Measurements from ENCODE around the gene FAM20C.

Gene FAM20C

GRCh38 chr7:159370-160270, 32.8 kb upstream of the FAM20C start:
- Histone ChIP-seq H3K4me1 (ENCODE audit: control insufficient read depth in 5 of 5, insufficient read depth in 5 of 5, low read length in 5 of 5) (peaks cover 0 to 29% (median 0%) of the 10 kb centered on the region in 5 donors), H3K27me3 (ENCODE audit: control insufficient read depth in 5 of 5, insufficient read depth in 4 of 5, low read length in 5 of 5) (peaks cover 0 to 33% (median 26%) of the 10 kb centered on the region in 5 donors), H3K36me3 (ENCODE audit: control insufficient read depth in 5 of 5, insufficient read depth in 5 of 5, low read length in 5 of 5) (no peaks in the 10 kb centered on the region), H3K9me3 (ENCODE audit: control insufficient read depth in 5 of 5, low read length in 5 of 5) (no peaks in the 10 kb centered on the region), H3K27ac (ENCODE audit: low read depth, low read length) (no peak overlapping the region), H3K4me3 (ENCODE audit: low read depth in 1 of 5, low read length in 5 of 5) (no peak overlapping the region), H3K9ac (ENCODE audit: low read length in 5 of 5) (no peak overlapping the region)

- Histone ChIP-seq H3K9ac (ENCODE audit: low read length in 5 of 5) (no peak overlapping the region), H3K27me3 (ENCODE audit: control insufficient read depth in 5 of 5, insufficient read depth in 4 of 5, low read length in 5 of 5) (peaks cover 0 to 38% (median 26%) of the 10 kb centered on the region in 5 donors), H3K27ac (ENCODE audit: low read depth, low read length) (no peak overlapping the region), H3K9me3 (ENCODE audit: control insufficient read depth in 5 of 5, low read length in 5 of 5) (no peaks in the 10 kb centered on the region), H3K36me3 (ENCODE audit: control insufficient read depth in 5 of 5, insufficient read depth in 5 of 5, low read length in 5 of 5) (no peaks in the 10 kb centered on the region), H3K4me1 (ENCODE audit: control insufficient read depth in 5 of 5, insufficient read depth in 5 of 5, low read length in 5 of 5) (peaks cover 0 to 34% (median 0%) of the 10 kb centered on the region in 5 donors), H3K4me3 (ENCODE audit: low read depth in 1 of 5, low read length in 5 of 5) (no peak overlapping the region)
Observed at GRCh38 chr7:160958-161725, 31.2 kb upstream of the FAM20C start.

GRCh38 chr7:162632-163297, 29.6 kb upstream of the FAM20C start:
- no peaks in the 10 kb centered on the region for H3K9me3 ChIP-seq (ENCODE audit: control insufficient read depth in 5 of 5, low read length in 5 of 5)
- H3K27me3 ChIP-seq (ENCODE audit: control insufficient read depth in 5 of 5, insufficient read depth in 4 of 5, low read length in 5 of 5), result peaks cover 0 to 41% (median 23%) of the 10 kb centered on the region in 5 donors
- H3K36me3 ChIP-seq (ENCODE audit: control insufficient read depth in 5 of 5, insufficient read depth in 5 of 5, low read length in 5 of 5), result no peaks in the 10 kb centered on the region
- H3K4me1 ChIP-seq (ENCODE audit: control insufficient read depth in 5 of 5, insufficient read depth in 5 of 5, low read length in 5 of 5), result peaks cover 0 to 43% (median 15%) of the 10 kb centered on the region in 5 donors
- no peak overlapping the region for H3K4me3 ChIP-seq (ENCODE audit: low read depth in 1 of 5, low read length in 5 of 5)
- H3K27ac ChIP-seq (ENCODE audit: low read depth, low read length), result no peak overlapping the region
- H3K9ac ChIP-seq (ENCODE audit: low read length in 5 of 5), result no peak overlapping the region

GRCh38 chr7:163298-163695, 29.1 kb upstream of the FAM20C start:
- Histone ChIP-seq H3K4me3 (ENCODE audit: low read depth in 1 of 5, low read length in 5 of 5) (no peak overlapping the region), H3K27ac (ENCODE audit: low read depth, low read length) (no peak overlapping the region), H3K27me3 (ENCODE audit: control insufficient read depth in 5 of 5, insufficient read depth in 4 of 5, low read length in 5 of 5) (peaks cover 0 to 43% (median 23%) of the 10 kb centered on the region in 5 donors), H3K9me3 (ENCODE audit: control insufficient read depth in 5 of 5, low read length in 5 of 5) (no peaks in the 10 kb centered on the region), H3K4me1 (ENCODE audit: control insufficient read depth in 5 of 5, insufficient read depth in 5 of 5, low read length in 5 of 5) (peaks cover 0 to 47% (median 16%) of the 10 kb centered on the region in 5 donors), H3K36me3 (ENCODE audit: control insufficient read depth in 5 of 5, insufficient read depth in 5 of 5, low read length in 5 of 5) (no peaks in the 10 kb centered on the region), H3K9ac (ENCODE audit: low read length in 5 of 5) (no peak overlapping the region)

GRCh38 chr7:163971-164881, 28.1 kb upstream of the FAM20C start:
- H3K4me1 ChIP-seq (ENCODE audit: control insufficient read depth in 5 of 5, insufficient read depth in 5 of 5, low read length in 5 of 5), result peaks cover 0 to 47% (median 16%) of the 10 kb centered on the region in 5 donors
- H3K36me3 ChIP-seq (ENCODE audit: control insufficient read depth in 5 of 5, insufficient read depth in 5 of 5, low read length in 5 of 5), result no peaks in the 10 kb centered on the region
- peaks cover 0 to 42% (median 23%) of the 10 kb centered on the region in 5 donors for H3K27me3 ChIP-seq (ENCODE audit: control insufficient read depth in 5 of 5, insufficient read depth in 4 of 5, low read length in 5 of 5)
- no peak overlapping the region for H3K4me3 ChIP-seq (ENCODE audit: low read depth in 1 of 5, low read length in 5 of 5)
- H3K27ac ChIP-seq (ENCODE audit: low read depth, low read length), result no peak overlapping the region
- no peaks in the 10 kb centered on the region for H3K9me3 ChIP-seq (ENCODE audit: control insufficient read depth in 5 of 5, low read length in 5 of 5)
- no peak overlapping the region for H3K9ac ChIP-seq (ENCODE audit: low read length in 5 of 5)

- no peaks in the 10 kb centered on the region for H3K36me3 ChIP-seq (ENCODE audit: control insufficient read depth in 5 of 5, insufficient read depth in 5 of 5, low read length in 5 of 5)
- no peak overlapping the region for H3K4me3 ChIP-seq (ENCODE audit: low read depth in 1 of 5, low read length in 5 of 5)
- H3K27ac ChIP-seq (ENCODE audit: low read depth, low read length), result no peak overlapping the region
- peaks cover 0 to 38% (median 23%) of the 10 kb centered on the region in 5 donors for H3K27me3 ChIP-seq (ENCODE audit: control insufficient read depth in 5 of 5, insufficient read depth in 4 of 5, low read length in 5 of 5)
- H3K9me3 ChIP-seq (ENCODE audit: control insufficient read depth in 5 of 5, low read length in 5 of 5), result no peaks in the 10 kb centered on the region
- H3K4me1 ChIP-seq (ENCODE audit: control insufficient read depth in 5 of 5, insufficient read depth in 5 of 5, low read length in 5 of 5), result peaks cover 0 to 47% (median 16%) of the 10 kb centered on the region in 5 donors
- no peak overlapping the region for H3K9ac ChIP-seq (ENCODE audit: low read length in 5 of 5)
Observed at GRCh38 chr7:164882-165660, 27.3 kb upstream of the FAM20C start.

GRCh38 chr7:165661-166337, 26.6 kb upstream of the FAM20C start:
- Histone ChIP-seq H3K9ac (ENCODE audit: low read length in 5 of 5) (no peak overlapping the region), H3K27ac (ENCODE audit: low read depth, low read length) (no peak overlapping the region), H3K9me3 (ENCODE audit: control insufficient read depth in 5 of 5, low read length in 5 of 5) (no peaks in the 10 kb centered on the region), H3K4me3 (ENCODE audit: low read depth in 1 of 5, low read length in 5 of 5) (no peak overlapping the region), H3K27me3 (ENCODE audit: control insufficient read depth in 5 of 5, insufficient read depth in 4 of 5, low read length in 5 of 5) (peaks cover 0 to 36% (median 25%) of the 10 kb centered on the region in 5 donors), H3K4me1 (ENCODE audit: control insufficient read depth in 5 of 5, insufficient read depth in 5 of 5, low read length in 5 of 5) (peaks cover 0 to 47% (median 16%) of the 10 kb centered on the region in 5 donors), H3K36me3 (ENCODE audit: control insufficient read depth in 5 of 5, insufficient read depth in 5 of 5, low read length in 5 of 5) (no peaks in the 10 kb centered on the region)

GRCh38 chr7:166338-167060, 25.9 kb upstream of the FAM20C start:
- Histone ChIP-seq H3K36me3 (ENCODE audit: control insufficient read depth in 5 of 5, insufficient read depth in 5 of 5, low read length in 5 of 5) (no peaks in the 10 kb centered on the region), H3K9me3 (ENCODE audit: control insufficient read depth in 5 of 5, low read length in 5 of 5) (no peaks in the 10 kb centered on the region), H3K4me3 (ENCODE audit: low read depth in 1 of 5, low read length in 5 of 5) (no peak overlapping the region), H3K4me1 (ENCODE audit: control insufficient read depth in 5 of 5, insufficient read depth in 5 of 5, low read length in 5 of 5) (peaks cover 0 to 47% (median 16%) of the 10 kb centered on the region in 5 donors), H3K27me3 (ENCODE audit: control insufficient read depth in 5 of 5, insufficient read depth in 4 of 5, low read length in 5 of 5) (peaks cover 0 to 34% (median 24%) of the 10 kb centered on the region in 5 donors), H3K27ac (ENCODE audit: low read depth, low read length) (no peak overlapping the region), H3K9ac (ENCODE audit: low read length in 5 of 5) (no peak overlapping the region)
